DOHH2 (cell line): Measurements from ENCODE around the gene PDE4D.

ENCODE experiments used
- H3F3A ChIP-seq: fragments of 200-600 bp; sonication (generic), shearing (Covaris generic); 2 replicates; pipeline ENCODE4 v1.6.0; 2016; ENCODE audit warnings: antibody characterized with exemption, mild to moderate bottlenecking; ENCODE audit not compliant: control insufficient read depth, insufficient read depth
- H3K27ac ChIP-seq: fragments of 200-600 bp; sonication (generic); 2 replicates; pipeline ENCODE4 v1.5.1; 2014; ENCODE audit warnings: low read depth, mild to moderate bottlenecking, low read length, moderate library complexity
- H3K27me3 ChIP-seq: fragments of 200-600 bp; sonication (generic); 2 replicates; pipeline ENCODE4 v1.6.1; 2014; ENCODE audit warnings: mild to moderate bottlenecking, low read length, mixed read lengths; ENCODE audit not compliant: control insufficient read depth
- H3K36me3 ChIP-seq: fragments of 200-600 bp; sonication (generic); 2 replicates; pipeline ENCODE4 v1.6.1; 2014; ENCODE audit warnings: mild to moderate bottlenecking, low read length, moderate library complexity, mixed read lengths; ENCODE audit not compliant: control insufficient read depth
- H3K4me1 ChIP-seq: fragments of 200-600 bp; sonication (generic); 2 replicates; pipeline ENCODE4 v1.6.1; 2014; ENCODE audit warnings: mild to moderate bottlenecking, low read length, mixed read lengths; ENCODE audit not compliant: control insufficient read depth
- H3K4me2 ChIP-seq: fragments of 200-600 bp; sonication (generic); 2 replicates; pipeline ENCODE4 v1.6.0; 2014; ENCODE audit warnings: mild to moderate bottlenecking, low read length, moderate library complexity
- H3K4me3 ChIP-seq: fragments of 200-600 bp; sonication (generic); 2 replicates; pipeline ENCODE4 v1.5.1; 2014; ENCODE audit warnings: mild to moderate bottlenecking, low read length, mixed read lengths
- H3K79me2 ChIP-seq: fragments of 200-600 bp; sonication (generic); 2 replicates; pipeline ENCODE4 v1.6.1; 2014; ENCODE audit warnings: mild to moderate bottlenecking, low read length, mixed read lengths; ENCODE audit not compliant: control insufficient read depth
- H3K9me2 ChIP-seq: fragments of 200-600 bp; sonication (generic); replicated peaks from 2 replicates; pipeline ENCODE4 v1.6.1; 2014; ENCODE audit warnings: mild to moderate bottlenecking, low read length, mixed read lengths; ENCODE audit not compliant: control insufficient read depth
- H3K9me3 ChIP-seq: fragments of 200-600 bp; sonication (generic); 2 replicates; pipeline ENCODE4 v1.6.1; 2014; ENCODE audit warnings: antibody characterized with exemption, low read length, mixed read lengths; ENCODE audit not compliant: control insufficient read depth, insufficient read depth
- H4K20me1 ChIP-seq: fragments of 200-600 bp; sonication (generic); 2 replicates; pipeline ENCODE4 v1.6.0; 2014; ENCODE audit warnings: low read depth, mild to moderate bottlenecking, antibody characterized with exemption, low read length, moderate library complexity; ENCODE audit not compliant: control insufficient read depth, insufficient read depth
- EZH2phosphoT487 ChIP-seq: fragments of 200-600 bp; sonication (generic); IDR thresholded peaks from 2 replicates; pipeline ENCODE4 v1.6.1; 2017; ENCODE audit warnings: borderline replicate concordance, mild to moderate bottlenecking, antibody characterized with exemption, low read length, moderate library complexity, mixed read lengths
- TF ChIP-seq, protein P1 (sequence below): fragments of 200-600 bp; sonication (generic); IDR thresholded peaks from one replicate; pipeline ENCODE4 v1.5.1; 2014; ENCODE audit warnings: antibody characterized with exemption, mild to moderate bottlenecking, low read depth, low read length; ENCODE audit not compliant: poor library complexity, severe bottlenecking

Gene PDE4D

DNA sequence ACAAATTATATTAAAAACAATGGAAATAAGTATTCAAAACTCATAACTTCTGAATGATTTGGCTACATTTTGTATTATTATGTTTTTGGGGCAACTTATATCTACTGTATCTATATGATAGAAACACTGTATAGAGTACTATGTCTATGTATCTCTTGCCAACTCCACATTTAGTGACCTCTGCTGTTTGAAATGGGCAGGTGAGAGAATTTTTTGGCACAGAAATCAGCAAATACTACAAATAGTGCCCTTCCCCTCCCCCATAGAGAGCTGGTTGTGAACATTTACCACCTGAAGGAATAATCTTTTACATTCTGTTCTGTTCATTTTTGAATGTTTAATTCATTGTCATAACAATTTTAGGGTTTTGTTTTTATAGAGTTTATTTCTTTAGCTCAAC, 545.3 kb downstream of the PDE4D start:
- Histone ChIP-seq H3F3A (no peaks in the 10 kb centered on the region), H3K4me1 (no peaks in the 10 kb centered on the region), H3K4me3 (no peak overlapping the region), H3K9me2 (no peaks in the 10 kb centered on the region), H3K27ac (no peak overlapping the region), H3K9me3 (no peaks in the 10 kb centered on the region), H4K20me1 (no peaks in the 10 kb centered on the region), H3K36me3 (no peaks in the 10 kb centered on the region), H3K79me2 (no peaks in the 10 kb centered on the region), H3K4me2 (no peak overlapping the region), H3K27me3 (0 out of 2 replicates have a peak, but pooled peaks cover 2% of the 10 kb centered on the region)
- TF ChIP-seq EZH2phosphoT487 = no peak
- TF ChIP-seq, protein P1, sequence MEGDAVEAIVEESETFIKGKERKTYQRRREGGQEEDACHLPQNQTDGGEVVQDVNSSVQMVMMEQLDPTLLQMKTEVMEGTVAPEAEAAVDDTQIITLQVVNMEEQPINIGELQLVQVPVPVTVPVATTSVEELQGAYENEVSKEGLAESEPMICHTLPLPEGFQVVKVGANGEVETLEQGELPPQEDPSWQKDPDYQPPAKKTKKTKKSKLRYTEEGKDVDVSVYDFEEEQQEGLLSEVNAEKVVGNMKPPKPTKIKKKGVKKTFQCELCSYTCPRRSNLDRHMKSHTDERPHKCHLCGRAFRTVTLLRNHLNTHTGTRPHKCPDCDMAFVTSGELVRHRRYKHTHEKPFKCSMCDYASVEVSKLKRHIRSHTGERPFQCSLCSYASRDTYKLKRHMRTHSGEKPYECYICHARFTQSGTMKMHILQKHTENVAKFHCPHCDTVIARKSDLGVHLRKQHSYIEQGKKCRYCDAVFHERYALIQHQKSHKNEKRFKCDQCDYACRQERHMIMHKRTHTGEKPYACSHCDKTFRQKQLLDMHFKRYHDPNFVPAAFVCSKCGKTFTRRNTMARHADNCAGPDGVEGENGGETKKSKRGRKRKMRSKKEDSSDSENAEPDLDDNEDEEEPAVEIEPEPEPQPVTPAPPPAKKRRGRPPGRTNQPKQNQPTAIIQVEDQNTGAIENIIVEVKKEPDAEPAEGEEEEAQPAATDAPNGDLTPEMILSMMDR = no peak

DNA sequence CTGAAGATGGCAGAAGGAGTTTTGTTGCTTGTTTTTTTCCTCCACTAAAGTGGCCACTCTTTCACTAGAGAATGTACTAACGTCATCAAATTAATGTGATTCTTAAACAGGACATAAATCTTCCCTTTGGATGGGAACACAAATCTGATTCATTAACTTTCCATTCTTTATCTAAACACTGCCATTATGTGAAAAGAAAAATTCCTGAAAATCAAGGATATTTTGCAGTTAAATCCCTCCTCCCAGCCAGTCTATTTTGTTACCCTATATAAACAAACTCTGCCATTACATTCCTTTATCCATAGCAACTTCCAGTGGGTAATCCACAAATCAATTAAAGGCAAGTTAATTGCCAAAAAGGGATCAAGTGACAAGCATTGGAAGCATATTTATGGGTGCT, 546.5 kb downstream of the PDE4D start:
- TF ChIP-seq, protein P1 = no peak
- no peak for TF ChIP-seq EZH2phosphoT487
- no peak overlapping the region for H3K27ac ChIP-seq
- no peaks in the 10 kb centered on the region for H3K79me2 ChIP-seq
- H3K4me3 ChIP-seq = no peak overlapping the region
- no peaks in the 10 kb centered on the region for H3K36me3 ChIP-seq
- H3K4me2 ChIP-seq = no peak overlapping the region
- H3K9me2 ChIP-seq = no peaks in the 10 kb centered on the region
- H4K20me1 ChIP-seq = no peaks in the 10 kb centered on the region
- no peaks in the 10 kb centered on the region for H3K4me1 ChIP-seq
- no peaks in the 10 kb centered on the region for H3K9me3 ChIP-seq
- no peaks in the 10 kb centered on the region for H3F3A ChIP-seq
- H3K27me3 ChIP-seq = 0 out of 2 replicates have a peak, but pooled peaks cover 1% of the 10 kb centered on the region

DNA sequence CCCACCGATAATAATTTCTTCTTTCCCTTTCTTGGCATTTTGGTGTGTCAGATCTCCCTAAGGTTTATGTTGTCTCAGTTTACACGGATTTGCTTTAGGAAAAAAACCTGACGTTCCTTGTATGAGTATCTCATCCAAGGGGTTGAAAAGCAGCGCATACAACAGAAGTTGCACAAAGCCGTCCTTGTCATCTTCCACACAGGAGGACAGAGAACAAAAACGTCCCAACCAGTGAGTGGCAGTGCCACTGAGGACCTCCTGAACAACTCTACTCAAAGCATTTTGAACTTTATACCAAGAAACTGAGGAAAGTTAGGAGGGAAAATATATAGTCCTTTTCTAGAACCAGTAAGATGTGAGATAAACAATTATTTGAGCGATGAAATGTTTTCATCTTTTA, 547.0 kb downstream of the PDE4D start:
- Histone ChIP-seq H3K79me2 (no peaks in the 10 kb centered on the region), H3F3A (no peaks in the 10 kb centered on the region), H4K20me1 (no peaks in the 10 kb centered on the region), H3K9me2 (no peaks in the 10 kb centered on the region), H3K27me3 (no peaks in the 10 kb centered on the region), H3K27ac (no peak overlapping the region), H3K4me2 (no peak overlapping the region), H3K36me3 (no peaks in the 10 kb centered on the region), H3K9me3 (no peaks in the 10 kb centered on the region), H3K4me3 (no peak overlapping the region), H3K4me1 (no peaks in the 10 kb centered on the region)
- TF ChIP-seq, protein P1 = no peak
- no peak for TF ChIP-seq EZH2phosphoT487

DNA sequence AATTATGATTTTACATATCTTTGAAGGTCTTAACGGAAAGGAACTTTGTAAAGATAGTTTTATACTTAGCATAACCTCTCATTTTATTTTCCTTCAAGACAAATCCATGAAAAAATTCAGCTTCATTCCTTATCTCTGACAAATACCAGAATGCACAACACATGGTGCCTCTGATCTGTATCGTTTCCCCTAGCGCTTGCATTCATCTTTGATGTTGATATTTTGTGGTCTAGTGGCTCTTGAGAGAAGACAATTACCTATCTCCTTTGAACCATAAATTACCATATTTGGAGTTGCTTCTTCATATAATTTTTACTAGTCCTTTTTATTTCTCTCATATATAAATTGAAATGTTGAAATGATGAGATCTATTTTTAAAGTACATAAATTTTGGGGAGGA, 551.3 kb downstream of the PDE4D start:
- Histone ChIP-seq H3K4me1 (no peaks in the 10 kb centered on the region), H3K36me3 (no peaks in the 10 kb centered on the region), H3K27ac (no peak overlapping the region), H3K79me2 (no peaks in the 10 kb centered on the region), H3K27me3 (no peaks in the 10 kb centered on the region), H3K9me3 (no peaks in the 10 kb centered on the region), H4K20me1 (no peaks in the 10 kb centered on the region), H3K9me2 (no peaks in the 10 kb centered on the region), H3K4me3 (no peak overlapping the region), H3K4me2 (no peak overlapping the region), H3F3A (no peaks in the 10 kb centered on the region)
- TF ChIP-seq, protein P1 = no peak
- no peak for TF ChIP-seq EZH2phosphoT487
